Uterus (tissue), 2 donors: Measurements from ENCODE around the gene WAS.

ENCODE experiments used
- POLR2A ChIP-seq, 2 donors: fragments of 450-650 bp; IDR thresholded peaks; one replicate each; pipeline ENCODE4 v1.6.1; 2016; ENCODE audit warnings: antibody characterized with exemption in 2 of 2, mild to moderate bottlenecking in 1 of 2, moderate library complexity in 1 of 2
- TF ChIP-seq, protein P1 (sequence below), 4 experiments: fragments of 200-600 bp in 2 of 4; fragments of 450-650 bp in 2 of 4; sonication (generic) in 2 of 4; IDR thresholded peaks; one replicate each; pipeline ENCODE4 v1.5.1; 2016 to 2019; ENCODE audit warnings: antibody characterized with exemption in 4 of 4, mild to moderate bottlenecking in 2 of 4, moderate library complexity in 1 of 4

DNA sequence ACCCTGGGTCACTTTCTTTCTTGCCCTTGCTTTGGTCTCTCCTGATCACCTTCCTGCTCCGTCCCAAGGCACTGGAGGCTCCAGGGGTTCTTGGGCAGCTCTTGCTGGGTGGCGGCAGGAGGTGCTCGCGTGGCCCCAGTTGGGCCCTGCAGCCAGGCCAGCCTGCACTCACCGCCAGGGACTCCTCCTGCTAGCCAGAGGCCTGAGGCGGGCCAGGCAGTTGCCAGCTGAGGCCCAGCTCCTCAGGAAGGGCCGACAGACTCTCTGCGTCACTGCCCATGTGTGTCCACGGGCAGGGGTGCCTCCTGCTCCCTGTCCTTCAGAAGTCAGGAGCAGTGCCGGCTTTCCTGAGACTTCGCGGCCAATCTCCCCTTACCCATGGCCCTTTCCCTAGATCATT lies 22.3 kb downstream of the WAS start:
- TF ChIP-seq, protein P1, sequence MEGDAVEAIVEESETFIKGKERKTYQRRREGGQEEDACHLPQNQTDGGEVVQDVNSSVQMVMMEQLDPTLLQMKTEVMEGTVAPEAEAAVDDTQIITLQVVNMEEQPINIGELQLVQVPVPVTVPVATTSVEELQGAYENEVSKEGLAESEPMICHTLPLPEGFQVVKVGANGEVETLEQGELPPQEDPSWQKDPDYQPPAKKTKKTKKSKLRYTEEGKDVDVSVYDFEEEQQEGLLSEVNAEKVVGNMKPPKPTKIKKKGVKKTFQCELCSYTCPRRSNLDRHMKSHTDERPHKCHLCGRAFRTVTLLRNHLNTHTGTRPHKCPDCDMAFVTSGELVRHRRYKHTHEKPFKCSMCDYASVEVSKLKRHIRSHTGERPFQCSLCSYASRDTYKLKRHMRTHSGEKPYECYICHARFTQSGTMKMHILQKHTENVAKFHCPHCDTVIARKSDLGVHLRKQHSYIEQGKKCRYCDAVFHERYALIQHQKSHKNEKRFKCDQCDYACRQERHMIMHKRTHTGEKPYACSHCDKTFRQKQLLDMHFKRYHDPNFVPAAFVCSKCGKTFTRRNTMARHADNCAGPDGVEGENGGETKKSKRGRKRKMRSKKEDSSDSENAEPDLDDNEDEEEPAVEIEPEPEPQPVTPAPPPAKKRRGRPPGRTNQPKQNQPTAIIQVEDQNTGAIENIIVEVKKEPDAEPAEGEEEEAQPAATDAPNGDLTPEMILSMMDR (IDR thresholded peaks at IDR 0.05): no peak
- TF ChIP-seq POLR2A (IDR thresholded peaks at IDR 0.05): no peak
